Measurements from ENCODE around the gene BCAM. TPM values are rescaled to one million over a fixed set of nuclear protein-coding genes. Genes with fewer than 3 reads are reported as not detected.

The BCAM gene
- polyA plus RNA-seq, 2 of the 4 experiments (the other 2 are of a cell fraction): 18.4 to 88.1 TPM

GRCh38 chr19:44795398-44795987 lies 13.4 kb upstream of the BCAM start:
- Histone ChIP-seq H3K9me3 (no peaks in the 10 kb centered on the region), H3K27ac (no peak overlapping the region; a peak in 1 of 6 replicates), H3K4me2 (no peak overlapping the region), H3K4me3 (no peak overlapping the region), H3K4me1 (peaks cover 19% of the 10 kb centered on the region)
- no peak for FAIRE-seq
- no peak for DNase-seq (ENCODE audit: low read depth in 1 of 2, low spot score in 1 of 2)
- 92% methylated on average over 13 of the region's 13 CpGs for WGBS (ENCODE audit: missing lambda C conversion rate)
- no peak for ATAC-seq
- ChIA-PET CTCF (interaction anchor here (1.3 to 48.5 kb wide), 10 partner anchors 10 to 141 kb away, joined by 5 to 1899 read pairs (median 11); partner anchors contain the start of genes BCAM and CBLC), POLR2A (no interaction called here)
- TF ChIP-seq CHD4 (IDR thresholded peaks at IDR 0.05; ENCODE audit: borderline replicate concordance): no peak
- no peak for TF ChIP-seq SREBF2 (IDR thresholded peaks at IDR 0.05)
- no peak for TF ChIP-seq E2F6 (IDR thresholded peaks at IDR 0.05; ENCODE audit: borderline replicate concordance, low read depth)
- no peak for TF ChIP-seq RAD21 (conservative IDR thresholded peaks at IDR 0.05 in 1 of 2, IDR thresholded peaks at IDR 0.05 in 1 of 2)
- TF ChIP-seq BCL3 (IDR thresholded peaks at IDR 0.05): no peak
- TF ChIP-seq FOSL2 (IDR thresholded peaks at IDR 0.05): no peak
- TF ChIP-seq FOSL2 (CRISPR knock-in tag; IDR thresholded peaks at IDR 0.05): no peak
- no peak for TF ChIP-seq EHMT2 (IDR thresholded peaks at IDR 0.05; ENCODE audit: low read depth)
- TF ChIP-seq TFCP2L1 (CRISPR knock-in tag; IDR thresholded peaks at IDR 0.05): no peak
- TF ChIP-seq NR3C1 (IDR thresholded peaks at IDR 0.05): no peak
- no peak for TF ChIP-seq EP300 (IDR thresholded peaks at IDR 0.05)
- TF ChIP-seq MAZ (IDR thresholded peaks at IDR 0.05; ENCODE audit: borderline replicate concordance, low read depth, low read length): no peak
- TF ChIP-seq PHF8 (IDR thresholded peaks at IDR 0.05; ENCODE audit: borderline replicate concordance, low read depth): no peak
- no peak for TF ChIP-seq CEBPB (IDR thresholded peaks at IDR 0.05)
- TF ChIP-seq ZSCAN20 (CRISPR knock-in tag; IDR thresholded peaks at IDR 0.05): no peak
- TF ChIP-seq NPAS2 (CRISPR knock-in tag; IDR thresholded peaks at IDR 0.05; ENCODE audit: borderline replicate concordance): no peak
- TF ChIP-seq POLR2A (IDR thresholded peaks at IDR 0.05; ENCODE audit: low read length): no peak
- no peak for TF ChIP-seq EHF (CRISPR knock-in tag; IDR thresholded peaks at IDR 0.05)
- TF ChIP-seq ESRRA (IDR thresholded peaks at IDR 0.05; ENCODE audit: borderline replicate concordance, low read length): no peak

- Histone ChIP-seq H3K4me3 (no peak overlapping the region), H3K27ac (peak overlapping the region; percentile 47 to 83; a peak in 5 of 6 replicates), H3K4me1 (peaks cover 19% of the 10 kb centered on the region), H3K9me3 (no peaks in the 10 kb centered on the region), H3K4me2 (peak overlapping the region; percentile 20)
- peak in 1 of 2 experiments; percentile 24; a peak in 2 of 6 replicates for ATAC-seq
- peak in 1 of 2 experiments; percentile 63 for DNase-seq (ENCODE audit: low read depth in 1 of 2, low spot score in 1 of 2)
- WGBS (ENCODE audit: missing lambda C conversion rate): 26% methylated on average over 10 of the region's 12 CpGs
- no peak for TF ChIP-seq BHLHE40 (IDR thresholded peaks at IDR 0.05; ENCODE audit: low read depth, low read length)
- TF ChIP-seq REST (IDR thresholded peaks at IDR 0.05): no peak
- no peak for TF ChIP-seq POLR2AphosphoS2 (conservative IDR thresholded peaks at IDR 0.05; ENCODE audit: low read length)
- no peak for TF ChIP-seq FOSB (CRISPR knock-in tag; IDR thresholded peaks at IDR 0.05)
- TF ChIP-seq NR3C1 (IDR thresholded peaks at IDR 0.05): no peak
- TF ChIP-seq CHD2 (IDR thresholded peaks at IDR 0.05; ENCODE audit: low read length, partially characterized antibody): no peak
- no peak for TF ChIP-seq ATOH8 (CRISPR knock-in tag; IDR thresholded peaks at IDR 0.05; ENCODE audit: low read depth)
- no peak for TF ChIP-seq JUN (IDR thresholded peaks at IDR 0.05)
- TF ChIP-seq RCOR1 (IDR thresholded peaks at IDR 0.05; ENCODE audit: low read depth, low read length): no peak
- TF ChIP-seq MAFK (IDR thresholded peaks at IDR 0.05; ENCODE audit: partially characterized antibody): no peak
- TF ChIP-seq RAD21 (conservative IDR thresholded peaks at IDR 0.05 in 1 of 2, IDR thresholded peaks at IDR 0.05 in 1 of 2): no peak
- TF ChIP-seq NPAS2 (CRISPR knock-in tag; IDR thresholded peaks at IDR 0.05; ENCODE audit: borderline replicate concordance): no peak
- TF ChIP-seq CTCF (IDR thresholded peaks at IDR 0.05): no peak
- TF ChIP-seq ESRRA (IDR thresholded peaks at IDR 0.05; ENCODE audit: borderline replicate concordance, low read length): no peak
- no peak for TF ChIP-seq FOSL2 (IDR thresholded peaks at IDR 0.05)
- no peak for TF ChIP-seq FOSL2 (CRISPR knock-in tag; IDR thresholded peaks at IDR 0.05)
- no peak for TF ChIP-seq NFE2L2 (conservative IDR thresholded peaks at IDR 0.05; ENCODE audit: low read length)
- FAIRE-seq: no peak
- POLR2A ChIA-PET: no interaction called here
- CTCF ChIA-PET: interaction anchor here (0.9 to 48.5 kb wide), 9 partner anchors 9 to 142 kb away, joined by 4 to 1899 read pairs (median 11); partner anchors contain the start of genes BCAM and CBLC
These were observed 12.2 kb upstream of the BCAM start for GRCh38 chr19:44796701-44797115.
